B cell (primary cell): ENCODE results near the gene FHL1. TPM values are rescaled to one million over a fixed set of nuclear protein-coding genes. Genes with fewer than 3 reads are reported as not detected.

Experiments
- ATAC-seq: fragments of 200-7000 bp; cut with Tn5 transposase; one replicate; pipeline ENCODE4 v1.10.0; 2021; ENCODE audit warnings: low read depth, mild to moderate bottlenecking, moderate number of reproducible peaks, moderate library complexity
- CTCF ChIA-PET: fragments of 350-600 bp; sonication (Branson Sonifier 250); formaldehyde crosslinking; loops from one replicate; lab custom pipeline; 2021; ENCODE audit warnings: antibody characterized with exemption, inconsistent platforms; lab: Charles Lee
- POLR2A ChIA-PET: fragments of 350-600 bp; sonication (Branson Sonifier 250); formaldehyde crosslinking; loops from one replicate; lab custom pipeline; 2021; ENCODE audit warnings: antibody characterized with exemption; lab: Charles Lee
- DNase-seq: peaks from one replicate; pipeline ENCODE4 v3.0.0; 2013
- H2AFZ ChIP-seq: 2 replicates; pipeline ENCODE4 v1.6.1; 2012; ENCODE audit warnings: mild to moderate bottlenecking, low read depth, low read length; ENCODE audit not compliant: insufficient read depth, poor library complexity, severe bottlenecking
- H3K27ac ChIP-seq, 2 donors: 1 replicate in 1 of 2; 2 replicates in 1 of 2; pipeline ENCODE4 v1.5.1; 2012 to 2013; ENCODE audit warnings: low read length in 2 of 2, mild to moderate bottlenecking in 2 of 2, moderate library complexity in 1 of 2
- H3K27me3 ChIP-seq, 4 experiments: fragments of 200-600 bp in 1 of 4; sonication (generic) in 1 of 4; replicated peaks in 1 of 4; 1 replicate in 2 of 4; 2 replicates in 2 of 4; pipeline versions ENCODE4 v1.6.1 to v1.7.0; 2013 to 2016; ENCODE audit warnings: low read length in 3 of 4, mild to moderate bottlenecking in 2 of 4, mixed read lengths in 1 of 4, moderate library complexity in 1 of 4; ENCODE audit not compliant: insufficient read depth in 4 of 4, control insufficient read depth in 3 of 4; ENCODE audit errors: control extremely low read depth in 1 of 4
- H3K36me3 ChIP-seq, 2 experiments: replicated peaks in 1 of 2; 1 replicate in 1 of 2; 2 replicates in 1 of 2; pipeline versions ENCODE4 v1.6.1 to v1.7.1; 2013; ENCODE audit warnings: low read length in 1 of 2; ENCODE audit not compliant: insufficient read depth in 2 of 2, control insufficient read depth in 1 of 2; ENCODE audit errors: control extremely low read depth in 1 of 2, extremely low read depth in 1 of 2
- H3K4me1 ChIP-seq, 2 donors: fragments of 200-600 bp in 1 of 2; sonication (generic) in 1 of 2; 1 replicate in 1 of 2; 2 replicates in 1 of 2; pipeline versions ENCODE4 v1.5.1 to v1.6.1; 2013 to 2017; ENCODE audit warnings: low read length in 2 of 2; ENCODE audit not compliant: control insufficient read depth in 2 of 2, insufficient read depth in 2 of 2
- H3K4me2 ChIP-seq: replicated peaks from 2 replicates; pipeline ENCODE3; 2012; ENCODE audit warnings: mild to moderate bottlenecking, low read depth, low read length; ENCODE audit not compliant: poor library complexity, severe bottlenecking
- H3K4me3 ChIP-seq, 5 experiments: fragments of 200-600 bp in 1 of 5; sonication (generic) in 1 of 5; 1 replicate in 3 of 5; 2 replicates in 2 of 5; pipeline versions ENCODE4 v1.5.1 to v1.7.0; 2011 to 2016; ENCODE audit warnings: low read length in 4 of 5, mild to moderate bottlenecking in 4 of 5, low read depth in 2 of 5, control low read depth in 1 of 5, moderate library complexity in 1 of 5; ENCODE audit not compliant: insufficient read depth in 1 of 5; ENCODE audit errors: control extremely low read depth in 1 of 5, extremely low read depth in 1 of 5
- H3K79me2 ChIP-seq: fragments of 200-600 bp; sonication (generic); one replicate; pipeline ENCODE4 v1.6.0; 2016; ENCODE audit warnings: low read length; ENCODE audit not compliant: control insufficient read depth, insufficient read depth
- H3K9ac ChIP-seq: fragments of 200-600 bp; sonication (generic); 2 replicates; pipeline ENCODE4 v1.6.1; 2017; ENCODE audit warnings: mild to moderate bottlenecking, low read length, moderate library complexity
- H3K9me3 ChIP-seq, 3 donors: one replicate each; pipeline versions ENCODE4 v1.6.1 to v1.7.1; 2013; ENCODE audit warnings: low read length in 2 of 3; ENCODE audit not compliant: control insufficient read depth in 2 of 3, insufficient read depth in 1 of 3; ENCODE audit errors: control extremely low read depth in 1 of 3
- H4K20me1 ChIP-seq: 2 replicates; pipeline ENCODE4 v1.6.0; 2012; ENCODE audit warnings: mild to moderate bottlenecking, low read length; ENCODE audit not compliant: insufficient read depth, control insufficient read depth, poor library complexity, severe bottlenecking
- H3K27ac Mint-ChIP-seq: one replicate; pipeline ENCODE4 v1.8.0; 2021; ENCODE audit warnings: mixed read lengths
- H3K27me3 Mint-ChIP-seq: one replicate; pipeline ENCODE4 v1.8.0; 2021; ENCODE audit warnings: mixed read lengths
- H3K4me1 Mint-ChIP-seq: one replicate; pipeline ENCODE4 v1.8.0; 2021; ENCODE audit warnings: mixed read lengths
- H3K4me3 Mint-ChIP-seq: one replicate; pipeline ENCODE4 v1.8.0; 2021; ENCODE audit warnings: mixed read lengths
- H3K9me3 Mint-ChIP-seq: one replicate; pipeline ENCODE4 v1.8.0; 2022; ENCODE audit warnings: mixed read lengths; ENCODE audit not compliant: insufficient read depth
- CTCF ChIP-seq: fragments of 200-600 bp; IDR thresholded peaks from one replicate; pipeline ENCODE4 v1.8.0; 2022; ENCODE audit warnings: antibody characterized with exemption, mild to moderate bottlenecking
- EZH2 ChIP-seq: IDR thresholded peaks from 2 replicates; pipeline ENCODE4 v1.6.1; 2012; ENCODE audit warnings: borderline replicate concordance, low read depth, mild to moderate bottlenecking, moderate library complexity, low read length; ENCODE audit not compliant: insufficient read depth, poor library complexity, severe bottlenecking
- WGBS: methylation state at CpG from one replicate; pipeline ENCODE4 v1.1.5; 2013; ENCODE audit warnings: missing lambda C conversion rate; ENCODE audit not compliant: insufficient coverage; 5-methylcytosine and 5-hydroxymethylcytosine counted together
- intact Hi-C: fragments of 100-400 bp; cut with micrococcal nuclease; formaldehyde crosslinking; loops from one replicate; pipeline ENCODE4 v1.10.0; 2022
- polyA plus RNA-seq: library from polyadenylated mRNA; depleted of rRNA; stranded (reverse); fragments of >200 nt; gene quantifications from 2 replicates; pipeline ENCODE4 v1.2.3, GENCODE V29; 2012
- total RNA-seq, 2 donors: library from RNA; stranded (reverse); fragments of 120-200 nt in 1 of 2; gene quantifications; 1 replicate in 1 of 2; 2 replicates in 1 of 2; pipeline versions ENCODE4 v1.2.3 to v1.2.4, GENCODE V29; 2013 to 2022

The FHL1 gene
- total and polyA plus RNA-seq, 2 donors (not counting 1 experiment from before 2014, with no cell fraction given): 6.7 to 8.0 TPM

- no peaks in the 10 kb centered on the region for H3K9me3 ChIP-seq
- POLR2A ChIA-PET: no interaction called here
These were observed 16.4 kb downstream of the FHL1 start for GRCh38 chrX:136163689-136164088.

GRCh38 chrX:136165406-136165805, 18.1 kb downstream of the FHL1 start:
- intact Hi-C loops: loop anchor here (10.0 kb wide), 1 partner anchor 49 kb away; no protein-coding TSS in a partner anchor
- H3K9me3 Mint-ChIP-seq: no peaks in the 10 kb centered on the region
- Histone ChIP-seq H2AFZ (no peak overlapping the region), H3K9me3 (no peaks in the 10 kb centered on the region), H3K27ac (no peak overlapping the region), H3K4me2 (no peak overlapping the region), H3K36me3 (no peaks in the 10 kb centered on the region), H4K20me1 (no peaks in the 10 kb centered on the region), H3K4me3 (no peak overlapping the region), H3K27me3 (no peaks in the 10 kb centered on the region), H3K4me1 (no peaks in the 10 kb centered on the region), H3K79me2 (no peaks in the 10 kb centered on the region), H3K9ac (no peak overlapping the region)
- H3K27me3 Mint-ChIP-seq: no peaks in the 10 kb centered on the region
- ChIA-PET POLR2A (no interaction called here), CTCF (interaction anchor here (0.8 to 1.0 kb wide), 2 partner anchors 106 to 137 kb away, joined by 3 to 6 read pairs; no protein-coding TSS in a partner anchor)
- ATAC-seq: no peak
- DNase-seq: no peak
- WGBS: no CpG with 5 or more reads among the region's 3 CpGs
- no peaks in the 10 kb centered on the region for H3K4me1 Mint-ChIP-seq
- no peak overlapping the region for H3K27ac Mint-ChIP-seq
- no peak overlapping the region for H3K4me3 Mint-ChIP-seq
- no peak for TF ChIP-seq EZH2

More at GRCh38 chrX:136163689-136164088, 16.4 kb downstream of the FHL1 start:
- Histone ChIP-seq H3K4me2 (no peak overlapping the region), H3K27ac (no peak overlapping the region), H3K36me3 (no peaks in the 10 kb centered on the region), H3K9ac (no peak overlapping the region), H3K79me2 (no peaks in the 10 kb centered on the region), H4K20me1 (no peaks in the 10 kb centered on the region), H3K4me3 (no peak overlapping the region), H3K27me3 (no peaks in the 10 kb centered on the region), H2AFZ (no peak overlapping the region), H3K4me1 (no peaks in the 10 kb centered on the region)
- intact Hi-C loops: loop anchor here (1.0 to 10.0 kb wide), 3 partner anchors 51 to 135 kb away; no protein-coding TSS in a partner anchor
- Mint-ChIP-seq H3K9me3 (no peaks in the 10 kb centered on the region), H3K27ac (no peak overlapping the region), H3K4me3 (no peak overlapping the region), H3K27me3 (no peaks in the 10 kb centered on the region), H3K4me1 (no peaks in the 10 kb centered on the region)
- DNase-seq (no peak), ATAC-seq (no peak)
- no CpG with 5 or more reads among the region's 1 CpG for WGBS
- CTCF ChIA-PET: interaction anchor here (0.9 to 3.9 kb wide), 4 partner anchors 27 to 134 kb away, joined by 3 to 57 read pairs (median 6); no protein-coding TSS in a partner anchor
- TF ChIP-seq CTCF (no peak), EZH2 (no peak)
